Activated CD8-positive, alpha-beta memory T cell treated with anti-CD3 and anti-CD28 coated beads for 48 hours (primary cell): ENCODE measurements around the gene CNFN.

Experiments
- DNase-seq, 3 experiments: peaks; one replicate each; pipeline ENCODE4 v3.0.0-alpha.2; 2020; ENCODE audit warnings: low read depth in 2 of 3, low spot score in 2 of 3

The CNFN gene

DNA sequence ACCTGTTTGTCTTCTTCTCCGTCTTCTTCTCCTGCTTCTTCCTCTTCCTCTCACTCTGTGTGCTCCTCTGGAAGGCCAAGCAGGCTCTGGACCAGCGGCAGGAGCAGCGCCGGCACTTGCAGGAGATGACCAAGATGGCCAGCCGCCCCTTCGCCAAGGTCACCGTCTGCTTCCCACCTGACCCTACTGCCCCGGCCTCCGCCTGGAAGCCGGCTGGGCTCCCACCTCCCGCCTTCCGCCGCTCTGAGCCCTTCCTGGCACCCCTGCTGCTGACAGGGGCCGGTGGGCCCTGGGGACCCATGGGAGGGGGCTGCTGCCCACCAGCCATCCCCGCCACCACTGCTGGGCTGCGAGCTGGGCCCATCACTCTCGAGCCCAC, 13.9 kb downstream of the CNFN start:
- no peak for DNase-seq

GRCh38 chr19:42375415-42376176, 14.5 kb downstream of the CNFN start:
- no peak for DNase-seq

GRCh38 chr19:42374826-42375376, 15.2 kb downstream of the CNFN start:
- DNase-seq: no peak

GRCh38 chr19:42370626-42371175, 19.4 kb downstream of the CNFN start:
- no peak for DNase-seq

- DNase-seq: no peak
These were observed 20.0 kb downstream of the CNFN start for GRCh38 chr19:42370068-42370520.

DNA sequence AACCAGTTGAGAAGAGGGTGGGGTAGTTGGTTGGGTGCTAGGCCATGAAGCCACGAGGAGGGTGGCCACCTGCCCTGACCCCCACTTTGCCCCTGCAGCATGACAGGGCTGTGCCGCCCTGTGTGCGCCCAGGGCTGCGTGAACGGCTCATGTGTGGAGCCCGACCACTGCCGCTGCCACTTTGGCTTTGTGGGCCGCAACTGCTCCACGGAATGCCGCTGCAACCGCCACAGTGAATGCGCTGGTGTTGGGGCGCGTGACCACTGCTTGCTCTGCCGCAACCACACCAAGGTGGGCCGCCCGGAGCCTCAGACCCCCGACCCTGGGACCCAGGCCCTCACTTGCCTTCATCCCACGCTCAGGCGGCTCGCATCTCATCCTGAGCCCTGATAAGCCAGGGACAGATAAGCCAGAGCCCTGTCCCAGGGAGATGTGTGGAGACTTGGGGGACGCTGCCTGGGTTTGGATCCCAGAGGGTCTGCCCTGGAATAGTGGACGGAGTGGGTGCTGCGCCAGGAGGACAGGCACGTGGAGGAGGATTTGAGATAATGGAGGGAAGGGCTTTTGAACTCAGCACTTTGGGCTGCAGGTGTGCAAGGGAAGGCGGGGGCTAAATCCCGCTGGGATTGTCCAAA, 20.5 kb downstream of the CNFN start:
- no peak for DNase-seq

- DNase-seq: no peak
These were observed 21.3 kb downstream of the CNFN start for GRCh38 chr19:42368765-42369164.

- no peak for DNase-seq
These were observed 21.7 kb downstream of the CNFN start for GRCh38 chr19:42368360-42368759.

DNA sequence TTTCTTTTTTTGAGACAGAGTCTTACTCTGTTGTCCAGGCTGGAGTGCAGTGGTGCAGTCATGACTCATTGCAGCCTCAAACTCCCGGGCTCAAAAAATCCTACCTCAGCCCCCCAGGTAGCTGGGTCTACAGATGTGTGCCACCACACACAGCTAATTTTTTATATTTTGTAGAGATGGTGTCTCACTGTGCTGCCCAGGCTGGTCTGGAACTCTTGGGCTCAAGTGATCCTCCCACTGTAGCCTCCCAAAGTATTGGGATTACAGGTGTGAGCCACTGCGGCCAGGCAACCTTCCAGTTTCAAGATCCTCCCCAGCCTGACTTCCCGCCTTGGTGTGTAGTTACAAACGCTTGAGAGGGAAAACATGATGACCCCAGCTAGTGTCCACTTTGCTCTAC, 22.2 kb downstream of the CNFN start:
- DNase-seq: no peak

- DNase-seq: no peak
These were observed 23.4 kb downstream of the CNFN start for GRCh38 chr19:42366673-42367072.

- DNase-seq: no peak
These were observed 26.3 kb downstream of the CNFN start for GRCh38 chr19:42363614-42364346.

GRCh38 chr19:42362891-42363440, 27.1 kb downstream of the CNFN start:
- DNase-seq: no peak

- DNase-seq: no peak
These were observed 27.8 kb downstream of the CNFN start for GRCh38 chr19:42362342-42362741.

DNA sequence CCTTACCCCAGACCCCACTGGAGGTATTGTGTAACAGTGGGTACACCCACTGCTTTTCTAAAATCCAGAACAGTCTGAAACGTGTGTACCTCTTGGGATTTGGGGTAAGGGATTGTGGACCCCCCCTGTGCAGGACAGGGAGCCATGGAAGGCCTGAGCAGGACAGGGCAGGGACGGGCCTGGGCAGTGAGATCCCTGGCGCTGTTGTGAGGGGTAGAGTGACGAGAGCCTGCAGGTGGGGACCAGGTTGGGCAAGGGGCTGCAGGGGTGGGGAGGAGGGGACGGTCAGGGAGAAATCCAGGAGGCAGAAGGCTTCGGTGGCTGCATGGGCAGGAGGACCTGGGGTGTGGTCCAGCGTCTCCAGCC, 28.6 kb downstream of the CNFN start:
- DNase-seq: no peak

- DNase-seq: no peak
These were observed 29.1 kb downstream of the CNFN start for GRCh38 chr19:42360787-42361544.

DNA sequence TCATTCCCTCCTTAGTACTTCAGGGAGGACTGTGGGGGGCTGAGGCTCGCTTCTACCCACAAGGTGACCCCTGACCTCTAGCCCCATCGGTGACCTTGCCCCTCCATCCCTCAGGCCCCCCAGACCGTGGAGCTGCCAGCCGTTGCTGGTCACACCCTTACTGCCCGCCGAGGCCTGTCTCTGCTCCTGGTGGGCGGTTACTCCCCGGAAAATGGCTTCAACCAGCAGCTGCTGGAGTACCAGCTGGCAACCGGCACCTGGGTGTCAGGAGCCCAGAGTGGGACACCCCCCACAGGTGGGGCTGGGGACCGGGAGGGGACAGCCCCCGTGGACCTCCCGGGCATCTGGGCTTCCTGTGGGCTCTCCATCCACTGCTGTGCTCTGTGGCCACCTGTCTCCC, 32.8 kb downstream of the CNFN start:
- no peak for DNase-seq

DNA sequence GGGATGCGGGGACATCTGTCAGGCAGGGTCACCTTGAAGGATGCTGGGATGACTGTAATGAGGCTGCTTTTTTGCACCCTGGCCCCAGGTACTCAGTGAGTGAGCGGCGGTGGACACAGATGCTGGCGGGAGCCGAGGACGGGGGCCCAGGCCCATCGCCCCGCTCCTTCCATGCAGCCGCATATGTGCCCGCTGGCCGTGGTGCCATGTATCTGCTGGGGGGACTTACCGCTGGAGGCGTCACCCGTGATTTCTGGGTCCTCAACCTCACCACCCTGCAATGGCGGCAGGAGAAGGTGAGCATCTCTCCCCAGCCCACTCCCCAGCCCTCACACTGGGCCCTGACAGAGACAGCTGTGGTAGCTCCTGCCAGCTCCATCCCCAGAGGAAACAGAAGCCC, 33.4 kb downstream of the CNFN start:
- DNase-seq: no peak

DNA sequence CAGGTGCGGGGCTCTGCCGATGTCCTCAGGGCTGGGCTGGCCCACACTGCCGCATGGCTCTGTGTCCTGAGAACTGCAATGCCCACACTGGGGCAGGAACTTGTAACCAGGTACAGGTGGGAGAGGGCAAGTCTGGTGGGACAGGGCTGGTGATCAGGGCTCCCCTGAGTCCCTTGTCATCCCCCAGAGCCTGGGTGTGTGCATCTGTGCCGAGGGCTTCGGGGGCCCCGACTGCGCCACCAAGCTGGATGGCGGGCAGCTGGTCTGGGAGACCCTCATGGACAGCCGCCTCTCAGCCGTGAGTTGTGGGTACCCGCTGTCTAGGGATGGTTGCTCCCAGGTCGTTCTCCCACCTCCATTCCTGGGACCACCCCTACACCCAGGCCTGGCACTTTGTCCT, 34.2 kb downstream of the CNFN start:
- DNase-seq: no peak

- no peak for DNase-seq
These were observed 36.6 kb downstream of the CNFN start for GRCh38 chr19:42353341-42354015.
